GM23338 (cell line): Measurements from ENCODE around the gene LCE6A. TPM values are rescaled to one million over a fixed set of nuclear protein-coding genes. Genes with fewer than 3 reads are reported as not detected.

Experiments used
- ATAC-seq: fragments of 200-7000 bp; cut with Tn5 transposase; 3 replicates; pipeline ENCODE4 v1.9.1; 2020
- DNase-seq: peaks from one replicate; pipeline ENCODE4 v3.0.0-alpha.2; 2015; ENCODE audit warnings: low spot score
- H2AFZ ChIP-seq: fragments of 200-600 bp; sonication (generic); 2 replicates; pipeline ENCODE4 v1.8.0; 2016; ENCODE audit warnings: antibody characterized with exemption, mild to moderate bottlenecking, moderate library complexity
- H3F3A ChIP-seq: fragments of 200-600 bp; sonication (generic); replicated peaks from 2 replicates; pipeline ENCODE4 v1.8.0; 2017; ENCODE audit warnings: antibody characterized with exemption, mixed run types, low read depth
- H3K27ac ChIP-seq: fragments of 200-600 bp; sonication (generic); 2 replicates; pipeline ENCODE4 v1.6.1; 2016; ENCODE audit warnings: low read depth
- H3K27me3 ChIP-seq: fragments of 200-600 bp; sonication (generic); 2 replicates; pipeline ENCODE4 v1.8.0; 2016; ENCODE audit warnings: mild to moderate bottlenecking, mixed run types, moderate library complexity; ENCODE audit not compliant: insufficient read depth
- H3K36me3 ChIP-seq: fragments of 200-600 bp; sonication (generic); 2 replicates; pipeline ENCODE4 v1.8.0; 2016; ENCODE audit warnings: mild to moderate bottlenecking; ENCODE audit not compliant: insufficient read depth
- H3K4me1 ChIP-seq: fragments of 200-600 bp; sonication (generic); 2 replicates; pipeline ENCODE4 v1.8.0; 2016; ENCODE audit warnings: mild to moderate bottlenecking, moderate library complexity; ENCODE audit not compliant: insufficient read depth
- H3K4me2 ChIP-seq: fragments of 200-600 bp; sonication (generic); 2 replicates; pipeline ENCODE4 v1.7.1; 2017; ENCODE audit warnings: mixed run types
- H3K4me3 ChIP-seq: fragments of 200-600 bp; sonication (generic); 2 replicates; pipeline ENCODE4 v1.6.1; 2016; ENCODE audit warnings: mixed run types
- H3K79me2 ChIP-seq: fragments of 200-600 bp; sonication (generic); replicated peaks from 2 replicates; pipeline ENCODE4 v1.8.0; 2017; ENCODE audit warnings: mild to moderate bottlenecking; ENCODE audit not compliant: insufficient read depth
- H3K9me2 ChIP-seq: fragments of 200-600 bp; sonication (generic); 2 replicates; pipeline ENCODE4 v1.8.0; 2017; ENCODE audit not compliant: insufficient read depth
- H4K20me1 ChIP-seq: fragments of 200-600 bp; sonication (generic); replicated peaks from 2 replicates; pipeline ENCODE4 v1.8.0; 2017; ENCODE audit warnings: mild to moderate bottlenecking; ENCODE audit not compliant: insufficient read depth
- H3K27ac Mint-ChIP-seq: 2 replicates; pipeline ENCODE4 v1.8.0; 2020; ENCODE audit warnings: inconsistent platforms, mild to moderate bottlenecking, moderate library complexity, mixed read lengths
- H3K27me3 Mint-ChIP-seq: 3 replicates; pipeline ENCODE4 v1.8.0; 2022; ENCODE audit warnings: low read depth, mild to moderate bottlenecking, moderate library complexity, mixed read lengths, inconsistent platforms; ENCODE audit not compliant: insufficient read depth, poor library complexity
- H3K36me3 Mint-ChIP-seq: 3 replicates; pipeline ENCODE4 v1.8.0; 2021; ENCODE audit warnings: low read depth, mild to moderate bottlenecking, inconsistent platforms, moderate library complexity, mixed read lengths
- H3K4me1 Mint-ChIP-seq: 3 replicates; pipeline ENCODE4 v1.8.0; 2020; ENCODE audit warnings: mild to moderate bottlenecking, inconsistent platforms, mixed read lengths
- H3K4me3 Mint-ChIP-seq: 3 replicates; pipeline ENCODE4 v1.8.0; 2021; ENCODE audit warnings: moderate library complexity, mild to moderate bottlenecking, inconsistent platforms, mixed read lengths
- H3K9me3 Mint-ChIP-seq: 3 replicates; pipeline ENCODE4 v1.8.0; 2020; ENCODE audit warnings: moderate library complexity, mild to moderate bottlenecking, inconsistent platforms, mixed read lengths
- CREB1 ChIP-seq: fragments of 250-450 bp; sonication (Bioruptor Pico); IDR thresholded peaks from 2 replicates; pipeline ENCODE4 v1.5.0; 2020; ENCODE audit warnings: low read depth, mild to moderate bottlenecking, moderate library complexity
- CTCF ChIP-seq, 2 experiments: fragments of 200-600 bp in 1 of 2; sonication (generic) in 1 of 2; conservative IDR thresholded peaks; 2 replicates each; pipeline versions ENCODE4 v1.5.1 to v1.6.1; 2016 to 2017; ENCODE audit warnings: antibody characterized with exemption in 2 of 2, low read depth in 2 of 2, mild to moderate bottlenecking in 2 of 2, moderate library complexity in 1 of 2
- ETS1 ChIP-seq: IDR thresholded peaks from 2 replicates; pipeline ENCODE4 v1.6.1; 2016; ENCODE audit warnings: antibody characterized with exemption
- EZH2 ChIP-seq: fragments of 200-600 bp; sonication (generic); IDR thresholded peaks from one replicate; pipeline ENCODE4 v1.8.0; 2017; ENCODE audit warnings: antibody characterized with exemption, mild to moderate bottlenecking, low read depth; ENCODE audit not compliant: unreplicated experiment
- JUNB ChIP-seq: IDR thresholded peaks from one replicate; pipeline ENCODE4 v1.6.1; 2016; ENCODE audit warnings: antibody characterized with exemption; ENCODE audit not compliant: unreplicated experiment
- NANOG ChIP-seq: IDR thresholded peaks from 2 replicates; pipeline ENCODE4 v1.6.1; 2016; ENCODE audit warnings: antibody characterized with exemption, borderline replicate concordance
- POLR2AphosphoS5 ChIP-seq: IDR thresholded peaks from 2 replicates; pipeline ENCODE4 v1.6.1; 2016; ENCODE audit warnings: antibody characterized with exemption, low read depth
- REST ChIP-seq: IDR thresholded peaks from one replicate; pipeline ENCODE4 v1.6.1; 2018; ENCODE audit warnings: antibody characterized with exemption; ENCODE audit not compliant: unreplicated experiment
- STAT1 ChIP-seq: IDR thresholded peaks from one replicate; pipeline ENCODE4 v1.6.1; 2016; ENCODE audit warnings: antibody characterized with exemption; ENCODE audit not compliant: unreplicated experiment
- ZNF114 ChIP-seq: fragments of 250-450 bp; sonication (Bioruptor Pico); IDR thresholded peaks from 2 replicates; pipeline ENCODE4 v1.5.0; 2020; ENCODE audit warnings: mild to moderate bottlenecking, moderate library complexity
- ZNF331 ChIP-seq: fragments of 250-450 bp; sonication (Bioruptor Pico); IDR thresholded peaks from 2 replicates; pipeline ENCODE4 v1.5.0; 2020; ENCODE audit warnings: low read depth, mild to moderate bottlenecking, moderate library complexity
- ZNF462 ChIP-seq: fragments of 250-450 bp; sonication (Bioruptor Pico); IDR thresholded peaks from 2 replicates; pipeline ENCODE4 v1.5.0; 2020; ENCODE audit warnings: mild to moderate bottlenecking, moderate library complexity
- polyA plus RNA-seq: library from polyadenylated mRNA; unstranded; fragments of >200 nt; fragmentation: Nextera tagmentation; extraction: Ambion mirVana; gene quantifications from 2 replicates; pipeline ENCODE4 v1.2.1, GENCODE V29; 2016
- total RNA-seq: library from RNA; depleted of rRNA; stranded (reverse); fragments of >200 nt; shearing (Covaris generic); gene quantifications from 2 replicates; pipeline ENCODE4 v1.2.3, GENCODE V29; 2014

The LCE6A gene
- total and polyA plus RNA-seq, 2 experiments from 2014 or later: not detected

GRCh38 chr1:152827173-152827572 is 15.5 kb upstream of the LCE6A start, which contains the start of gene LCE1A:
LCE1A (plus strand) TSS chr1:152827473; CDS start chr1:152827473, 0 bp downstream.
- Histone ChIP-seq H3K4me3 (no peak within 1 kb of the TSS), H3K4me2 (no peak within 1 kb of the TSS), H3F3A (no peaks in the 10 kb centered on the region), H3K36me3 (no peaks in the 10 kb centered on the region), H3K79me2 (no peaks in the 10 kb centered on the region), H3K9me2 (no peaks in the 10 kb centered on the region), H4K20me1 (no peaks in the 10 kb centered on the region), H3K27me3 (no peaks in the 10 kb centered on the region), H3K27ac (no peak within 1 kb of the TSS), H2AFZ (peak within 1 kb of the TSS; percentile 32; the same call in 1 of the 2 replicates), H3K4me1 (no peaks in the 10 kb centered on the region)
- H3K36me3 Mint-ChIP-seq: no peaks in the 10 kb centered on the region; the same call in 2 of the 3 replicates
- no peaks in the 10 kb centered on the region for H3K4me1 Mint-ChIP-seq
- no peak within 1 kb of the TSS for H3K27ac Mint-ChIP-seq
- peaks cover 4% of the 10 kb centered on the region for H3K27me3 Mint-ChIP-seq
- DNase-seq (no peak), ATAC-seq (no peak)
- peaks cover 26% of the 10 kb centered on the region for H3K9me3 Mint-ChIP-seq
- no peak within 1 kb of the TSS for H3K4me3 Mint-ChIP-seq
- TF ChIP-seq NANOG (no peak), STAT1 (no peak), REST (no peak), ZNF331 (no peak), ETS1 (no peak), POLR2AphosphoS5 (no peak), EZH2 (no peak), CREB1 (CRISPR knock-in tag) (no peak), ZNF114 (CRISPR knock-in tag) (no peak), CTCF (conservative IDR thresholded peaks at IDR 0.05; ENCODE audit: low read depth in 2 of 2) (no peak), JUNB (no peak), ZNF462 (no peak)
